HG03558 (cell line): ENCODE results near the gene IRF5.
"Not testable (repeated sequence)": the region's sequence is repeated elsewhere in the genome, so short reads cannot be mapped to it uniquely, and the experiment has no call there.

ENCODE experiments used
- ATAC-seq: cut with Tn5 transposase; IDR thresholded peaks from one replicate; pipeline ENCODE4 v1.9.1; 2021; ENCODE audit warnings: moderate number of reproducible peaks; ENCODE audit not compliant: unreplicated experiment; ENCODE audit errors: extremely low read depth

IRF5 gene

GRCh38 chr7:128906001-128906765 lies 31.5 kb upstream of the IRF5 start:
- no peak for ATAC-seq

GRCh38 chr7:128906766-128907559 lies 30.8 kb upstream of the IRF5 start:
- no peak for ATAC-seq

GRCh38 chr7:128908750-128909624 lies 28.7 kb upstream of the IRF5 start:
- no peak for ATAC-seq

GRCh38 chr7:128909625-128910568 lies 27.8 kb upstream of the IRF5 start:
- ATAC-seq: no peak

- ATAC-seq: no peak
Observed at GRCh38 chr7:128910569-128910945, 27.2 kb upstream of the IRF5 start, which contains the start of gene KCP. Gene KCP, minus strand, starts transcription at chr7:128910709. Its CDS starts 33 bp downstream, at chr7:128910676.

- ATAC-seq: no peak
Observed at GRCh38 chr7:128911423-128912031, 26.2 kb upstream of the IRF5 start.

GRCh38 chr7:128912281-128912680 lies 25.4 kb upstream of the IRF5 start:
- no peak for ATAC-seq

- ATAC-seq: not testable (repeated sequence)
Observed at GRCh38 chr7:128912709-128913495, 24.8 kb upstream of the IRF5 start.

- ATAC-seq: no peak
Observed at GRCh38 chr7:128913870-128914565, 23.7 kb upstream of the IRF5 start.

GRCh38 chr7:128914566-128915151 lies 23.1 kb upstream of the IRF5 start:
- ATAC-seq: peak; percentile 48

GRCh38 chr7:128915271-128915819 lies 22.4 kb upstream of the IRF5 start:
- no peak for ATAC-seq

- ATAC-seq: no peak
Observed at GRCh38 chr7:128915841-128916642, 21.7 kb upstream of the IRF5 start.

- ATAC-seq: no peak
Observed at GRCh38 chr7:128916643-128916915, 21.1 kb upstream of the IRF5 start.

- no peak for ATAC-seq
Observed at GRCh38 chr7:128917122-128917521, 20.6 kb upstream of the IRF5 start.

GRCh38 chr7:128918016-128918665 lies 19.6 kb upstream of the IRF5 start:
- no peak for ATAC-seq

- no peak for ATAC-seq
Observed at GRCh38 chr7:128919241-128919640, 18.5 kb upstream of the IRF5 start.
